Measurements from ENCODE around the gene SAP30BP.

The SAP30BP gene

DNA sequence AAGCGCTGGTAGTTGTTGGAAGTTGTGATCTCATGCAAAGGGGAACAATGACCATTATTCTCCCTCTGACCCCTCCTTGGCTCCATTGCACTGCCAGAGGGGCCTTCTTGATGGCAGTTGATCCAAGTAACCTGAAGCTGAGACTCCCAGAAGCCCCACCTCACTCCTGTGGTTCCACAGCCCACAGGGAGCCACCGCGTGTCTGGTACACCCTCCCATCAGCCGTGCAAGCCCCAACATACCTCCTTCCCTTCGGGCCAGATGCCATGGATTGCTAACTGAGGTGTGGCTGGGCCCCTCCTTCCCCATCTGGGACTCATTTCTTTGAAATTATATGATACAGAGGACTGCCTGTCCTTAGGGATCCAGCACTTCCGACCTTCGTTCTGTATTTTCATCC lies 17.8 kb downstream of the SAP30BP start:
- H3K9ac ChIP-seq: no peak overlapping the region
- H3K27ac ChIP-seq: no peak overlapping the region
- no peak overlapping the region for H3K4me3 ChIP-seq (ENCODE audit: low read depth, low read length)

DNA sequence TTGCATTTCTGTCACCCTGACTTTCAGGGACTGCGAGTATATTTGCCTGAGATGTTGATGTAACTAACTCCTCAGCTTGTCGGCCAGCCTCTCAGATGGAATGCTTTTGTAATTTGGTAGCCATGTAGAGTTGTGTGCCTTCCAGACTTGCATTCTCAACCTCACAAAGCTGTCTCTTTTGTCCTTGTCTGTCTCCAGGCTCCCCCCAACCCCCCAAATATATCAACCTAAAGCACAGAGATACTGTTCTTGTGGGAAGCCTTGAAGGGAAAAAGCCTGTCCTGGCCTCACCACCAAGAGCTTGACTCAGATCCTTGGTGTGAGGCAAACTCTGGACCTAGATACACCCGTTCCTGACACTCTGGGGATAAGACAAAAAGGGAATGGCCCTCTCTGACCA lies 18.4 kb downstream of the SAP30BP start:
- Histone ChIP-seq H3K27ac (peak overlapping the region; percentile 48), H3K4me1 (peaks cover 2% of the 10 kb centered on the region), H3K79me2 (peaks cover 81% of the 10 kb centered on the region)

More for the DNA sequence above, 17.8 kb downstream of the SAP30BP start:
- TF ChIP-seq, protein P1, sequence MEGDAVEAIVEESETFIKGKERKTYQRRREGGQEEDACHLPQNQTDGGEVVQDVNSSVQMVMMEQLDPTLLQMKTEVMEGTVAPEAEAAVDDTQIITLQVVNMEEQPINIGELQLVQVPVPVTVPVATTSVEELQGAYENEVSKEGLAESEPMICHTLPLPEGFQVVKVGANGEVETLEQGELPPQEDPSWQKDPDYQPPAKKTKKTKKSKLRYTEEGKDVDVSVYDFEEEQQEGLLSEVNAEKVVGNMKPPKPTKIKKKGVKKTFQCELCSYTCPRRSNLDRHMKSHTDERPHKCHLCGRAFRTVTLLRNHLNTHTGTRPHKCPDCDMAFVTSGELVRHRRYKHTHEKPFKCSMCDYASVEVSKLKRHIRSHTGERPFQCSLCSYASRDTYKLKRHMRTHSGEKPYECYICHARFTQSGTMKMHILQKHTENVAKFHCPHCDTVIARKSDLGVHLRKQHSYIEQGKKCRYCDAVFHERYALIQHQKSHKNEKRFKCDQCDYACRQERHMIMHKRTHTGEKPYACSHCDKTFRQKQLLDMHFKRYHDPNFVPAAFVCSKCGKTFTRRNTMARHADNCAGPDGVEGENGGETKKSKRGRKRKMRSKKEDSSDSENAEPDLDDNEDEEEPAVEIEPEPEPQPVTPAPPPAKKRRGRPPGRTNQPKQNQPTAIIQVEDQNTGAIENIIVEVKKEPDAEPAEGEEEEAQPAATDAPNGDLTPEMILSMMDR (IDR thresholded peaks at IDR 0.05): no peak
- H3K4me2 ChIP-seq (ENCODE audit: low read length): no peak overlapping the region
- H3K27me3 ChIP-seq (ENCODE audit: control insufficient read depth, insufficient read depth, low read length): no peaks in the 10 kb centered on the region
- peaks cover 80% of the 10 kb centered on the region for H3K79me2 ChIP-seq
- no peak overlapping the region for H2AFZ ChIP-seq
- H3K9me3 ChIP-seq (ENCODE audit: control insufficient read depth, low read length): no peaks in the 10 kb centered on the region
- H3K36me3 ChIP-seq (ENCODE audit: control insufficient read depth, insufficient read depth, low read length): no peaks in the 10 kb centered on the region
- H3K4me1 ChIP-seq: peaks cover 3% of the 10 kb centered on the region

DNA sequence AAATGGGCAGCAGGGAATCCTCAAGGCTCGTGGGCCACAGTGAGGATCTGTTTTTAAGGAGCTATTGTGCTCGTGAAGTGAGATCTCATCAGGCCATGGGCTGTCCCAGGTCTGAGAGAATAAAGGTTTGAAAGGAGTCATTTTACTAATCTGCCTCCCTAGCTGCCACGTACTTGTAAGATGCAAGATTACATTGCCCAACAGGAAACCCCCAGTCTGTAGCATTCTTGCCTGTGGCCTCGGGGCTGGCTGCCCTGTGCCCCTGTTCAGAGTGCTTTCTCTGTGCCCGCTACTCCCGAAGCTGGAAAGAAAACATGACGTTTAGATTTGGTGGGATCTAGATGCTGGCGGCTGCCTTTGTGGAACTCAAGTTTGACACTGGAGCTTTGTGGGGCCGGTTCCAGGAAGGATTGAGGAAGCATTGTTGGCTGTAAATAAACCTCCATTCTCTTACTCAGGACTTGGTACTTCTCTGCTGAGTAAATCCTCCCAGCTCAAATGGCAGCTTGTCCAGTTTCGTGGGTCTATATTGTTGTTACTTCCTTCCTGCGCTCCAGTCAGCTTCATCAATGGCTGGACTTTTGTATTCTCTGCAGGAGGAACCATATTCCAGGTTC lies 21.2 kb downstream of the SAP30BP start:
- Histone ChIP-seq H3K27me3 (ENCODE audit: control insufficient read depth, insufficient read depth, low read length) (no peaks in the 10 kb centered on the region), H3K27ac (peak overlapping the region; percentile 37), H3K4me2 (ENCODE audit: low read length) (no peak overlapping the region), H2AFZ (no peak overlapping the region), H3K4me1 (peaks cover 2% of the 10 kb centered on the region), H3K9me3 (ENCODE audit: control insufficient read depth, low read length) (no peaks in the 10 kb centered on the region), H3K9ac (no peak overlapping the region), H3K4me3 (ENCODE audit: low read depth, low read length) (no peak overlapping the region), H3K36me3 (ENCODE audit: control insufficient read depth, insufficient read depth, low read length) (no peaks in the 10 kb centered on the region), H3K79me2 (peaks cover 86% of the 10 kb centered on the region)
- TF ChIP-seq, protein P1 (IDR thresholded peaks at IDR 0.05): no peak

More for the DNA sequence above, 18.4 kb downstream of the SAP30BP start:
- no peak overlapping the region for H2AFZ ChIP-seq
- no peak overlapping the region for H3K4me3 ChIP-seq (ENCODE audit: low read depth, low read length)
- TF ChIP-seq, protein P1 (IDR thresholded peaks at IDR 0.05): no peak
- no peaks in the 10 kb centered on the region for H3K9me3 ChIP-seq (ENCODE audit: control insufficient read depth, low read length)
- no peak overlapping the region for H3K9ac ChIP-seq
- no peaks in the 10 kb centered on the region for H3K36me3 ChIP-seq (ENCODE audit: control insufficient read depth, insufficient read depth, low read length)
- H3K4me2 ChIP-seq (ENCODE audit: low read length): no peak overlapping the region
- H3K27me3 ChIP-seq (ENCODE audit: control insufficient read depth, insufficient read depth, low read length): no peaks in the 10 kb centered on the region

DNA sequence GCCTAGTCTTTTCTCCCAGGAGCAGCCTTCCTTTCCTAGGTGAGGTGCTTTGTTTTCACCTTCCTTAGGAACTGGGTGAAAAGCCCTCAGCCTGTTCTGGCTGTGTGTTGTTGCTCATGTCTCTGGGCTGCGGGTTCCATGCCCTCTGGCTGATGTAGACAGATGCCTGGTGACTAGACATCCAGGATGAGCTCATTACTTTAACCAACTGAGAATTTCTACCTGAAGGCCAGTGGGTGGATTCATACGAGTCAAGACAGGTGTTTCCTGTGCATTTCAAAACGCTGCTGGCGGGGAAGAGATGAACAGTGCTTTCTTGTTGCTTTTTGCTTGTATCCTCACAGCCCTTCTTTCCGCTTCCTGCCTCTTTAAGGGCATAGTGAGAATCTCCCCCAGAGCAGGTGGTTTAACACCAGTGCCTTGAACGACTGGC lies 22.3 kb downstream of the SAP30BP start:
- Histone ChIP-seq H3K27me3 (ENCODE audit: control insufficient read depth, insufficient read depth, low read length) (no peaks in the 10 kb centered on the region), H3K4me2 (ENCODE audit: low read length) (no peak overlapping the region), H2AFZ (no peak overlapping the region), H3K27ac (no peak overlapping the region), H3K9ac (no peak overlapping the region), H3K79me2 (peaks cover 86% of the 10 kb centered on the region), H3K4me1 (peaks cover 2% of the 10 kb centered on the region), H3K4me3 (ENCODE audit: low read depth, low read length) (no peak overlapping the region), H3K9me3 (ENCODE audit: control insufficient read depth, low read length) (no peaks in the 10 kb centered on the region), H3K36me3 (ENCODE audit: control insufficient read depth, insufficient read depth, low read length) (no peaks in the 10 kb centered on the region)
- TF ChIP-seq, protein P1 (IDR thresholded peaks at IDR 0.05): no peak

DNA sequence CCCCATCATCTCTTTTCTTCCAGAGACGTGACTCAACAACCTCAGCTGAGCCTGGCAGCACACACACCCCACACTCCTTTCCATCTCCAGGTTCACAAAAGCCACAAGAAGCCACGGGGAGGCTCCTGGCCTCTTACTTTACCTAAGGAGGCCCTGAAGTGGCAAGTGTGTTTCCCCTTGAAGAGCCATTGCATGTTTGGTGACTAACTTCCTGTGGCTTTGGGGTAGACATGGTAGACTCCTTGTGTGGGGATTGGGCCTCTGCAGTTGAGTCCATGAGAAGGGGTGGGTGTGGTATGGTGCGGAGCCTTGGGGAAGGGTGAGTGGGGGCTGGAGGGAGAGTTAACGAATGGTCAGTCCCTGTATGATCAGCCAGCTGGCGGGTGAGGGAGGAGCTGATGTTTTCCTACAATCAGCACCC lies 24.2 kb downstream of the SAP30BP start:
- Histone ChIP-seq H2AFZ (no peak overlapping the region), H3K4me3 (ENCODE audit: low read depth, low read length) (no peak overlapping the region), H3K4me2 (ENCODE audit: low read length) (no peak overlapping the region), H3K36me3 (ENCODE audit: control insufficient read depth, insufficient read depth, low read length) (no peaks in the 10 kb centered on the region), H3K9ac (no peak overlapping the region), H3K9me3 (ENCODE audit: control insufficient read depth, low read length) (no peaks in the 10 kb centered on the region), H3K27me3 (ENCODE audit: control insufficient read depth, insufficient read depth, low read length) (no peaks in the 10 kb centered on the region), H3K27ac (no peak overlapping the region), H3K79me2 (peaks cover 73% of the 10 kb centered on the region), H3K4me1 (peaks cover 2% of the 10 kb centered on the region)
- TF ChIP-seq, protein P1 (IDR thresholded peaks at IDR 0.05): no peak

All from parathyroid adenoma (tissue), 2 donors.